IMR-90 (cell line): ENCODE data around the gene TF. TPM values are rescaled to one million over a fixed set of nuclear protein-coding genes. Genes with fewer than 3 reads are reported as not detected.

Source experiments
- ATAC-seq: fragments of 200-7000 bp; cut with Tn5 transposase; 2 replicates; pipeline ENCODE4 v1.9.1; 2020; ENCODE audit warnings: low read depth, mild to moderate bottlenecking, moderate library complexity
- BruUV-seq: library from RNA; stranded (reverse); fragments of 400-500 nt; replicated peaks from 2 replicates; lab custom pipeline; 2021; lab: Mats Ljungman, UMichigan
- CTCF ChIA-PET: fragments of 300-600 bp; formaldehyde crosslinking; extraction: SDS; loops from one replicate; lab custom pipeline; 2021; ENCODE audit warnings: antibody characterized with exemption; lab: Yijun Ruan, JAX
- POLR2A ChIA-PET: fragments of 300-600 bp; sonication (Branson Sonifier 250); formaldehyde crosslinking; loops from one replicate; lab custom pipeline; 2022; ENCODE audit warnings: antibody characterized with exemption; ENCODE audit not compliant: unreplicated experiment; lab: Charles Lee
- DNase-seq: peaks from one replicate; pipeline ENCODE4 v3.0.0; 2013
- H2AFZ ChIP-seq: replicated peaks from 2 replicates; pipeline ENCODE3; 2013; ENCODE audit warnings: low read length, mild to moderate bottlenecking; ENCODE audit not compliant: poor library complexity
- H2AK5ac ChIP-seq: 2 replicates; pipeline ENCODE4 v1.6.1; 2013; ENCODE audit warnings: low read depth, low read length, inconsistent platforms
- H2AK9ac ChIP-seq: replicated peaks from 2 replicates; pipeline ENCODE3; 2013; ENCODE audit warnings: mild to moderate bottlenecking, low read depth, low read length, moderate library complexity; ENCODE audit not compliant: poor library complexity
- H2BK120ac ChIP-seq: 2 replicates; pipeline ENCODE4 v1.6.1; 2013; ENCODE audit warnings: low read depth, low read length, inconsistent platforms
- H2BK15ac ChIP-seq: 3 replicates; pipeline ENCODE4 v1.6.1; 2013; ENCODE audit warnings: low read depth, low read length, inconsistent platforms
- H2BK20ac ChIP-seq: 2 replicates; pipeline ENCODE4 v1.6.1; 2013; ENCODE audit warnings: low read depth, mild to moderate bottlenecking, inconsistent platforms, low read length, moderate library complexity
- H2BK5ac ChIP-seq: 2 replicates; pipeline ENCODE4 v1.6.1; 2013; ENCODE audit warnings: mild to moderate bottlenecking, low read depth, low read length, inconsistent platforms; ENCODE audit not compliant: poor library complexity, severe bottlenecking
- H3K14ac ChIP-seq: replicated peaks from 2 replicates; pipeline ENCODE4 v1.6.1; 2013; ENCODE audit warnings: low read depth, low read length, inconsistent platforms
- H3K18ac ChIP-seq: 2 replicates; pipeline ENCODE4 v1.6.1; 2013; ENCODE audit warnings: low read depth, low read length, control low read depth
- H3K23ac ChIP-seq: 2 replicates; pipeline ENCODE4 v1.6.1; 2013; ENCODE audit warnings: low read depth, low read length, inconsistent platforms
- H3K27ac ChIP-seq: 2 replicates; pipeline ENCODE4 v1.5.1; 2013; ENCODE audit warnings: mild to moderate bottlenecking, control low read depth, low read length; ENCODE audit not compliant: insufficient read depth
- H3K27me3 ChIP-seq: 2 replicates; pipeline ENCODE4 v1.6.1; 2013; ENCODE audit warnings: low read length; ENCODE audit not compliant: control insufficient read depth, insufficient read depth
- H3K36me3 ChIP-seq: 2 replicates; pipeline ENCODE4 v1.6.1; 2013; ENCODE audit warnings: low read length, mixed read lengths; ENCODE audit not compliant: control insufficient read depth, insufficient read depth
- H3K4ac ChIP-seq: 2 replicates; pipeline ENCODE4 v1.6.1; 2013; ENCODE audit warnings: low read depth, low read length, inconsistent platforms
- H3K4me1 ChIP-seq: 2 replicates; pipeline ENCODE4 v1.6.1; 2013; ENCODE audit warnings: low read length, mixed read lengths; ENCODE audit not compliant: control insufficient read depth, insufficient read depth
- H3K4me2 ChIP-seq: 2 replicates; pipeline ENCODE4 v1.6.1; 2013; ENCODE audit warnings: low read depth, mild to moderate bottlenecking, control low read depth, low read length, moderate library complexity
- H3K4me3 ChIP-seq: 2 replicates; pipeline ENCODE4 v1.5.1; 2013; ENCODE audit warnings: low read depth, mild to moderate bottlenecking, control low read depth, low read length, moderate library complexity; ENCODE audit not compliant: insufficient read depth
- H3K56ac ChIP-seq: 2 replicates; pipeline ENCODE4 v1.6.1; 2013; ENCODE audit warnings: low read length, inconsistent platforms; ENCODE audit not compliant: insufficient read depth; ENCODE audit errors: extremely low read depth
- H3K79me1 ChIP-seq, 2 experiments: 2 replicates each; pipeline ENCODE4 v1.6.1; 2013; ENCODE audit warnings: low read length in 2 of 2, inconsistent platforms in 1 of 2, low read depth in 1 of 2
- H3K9ac ChIP-seq: 2 replicates; pipeline ENCODE4 v1.6.1; 2013; ENCODE audit warnings: low read depth, low read length, control low read depth
- H3K9me1 ChIP-seq: 2 replicates; pipeline ENCODE4 v1.6.1; 2013; ENCODE audit warnings: low read length, inconsistent platforms; ENCODE audit not compliant: insufficient read depth
- H3K9me3 ChIP-seq: 2 replicates; pipeline ENCODE4 v1.6.1; 2013; ENCODE audit warnings: low read length; ENCODE audit not compliant: control insufficient read depth, insufficient read depth
- H4K20me1 ChIP-seq: 2 replicates; pipeline ENCODE4 v1.6.1; 2013; ENCODE audit warnings: low read length, inconsistent platforms; ENCODE audit not compliant: insufficient read depth
- H4K5ac ChIP-seq: 2 replicates; pipeline ENCODE4 v1.6.1; 2013; ENCODE audit warnings: mild to moderate bottlenecking, low read depth, low read length, control low read depth
- H4K8ac ChIP-seq, 2 experiments: 2 replicates each; pipeline ENCODE4 v1.6.1; 2013; ENCODE audit warnings: low read depth in 2 of 2, low read length in 2 of 2, control low read depth in 1 of 2, inconsistent platforms in 1 of 2
- H4K91ac ChIP-seq: 2 replicates; pipeline ENCODE4 v1.6.1; 2013; ENCODE audit warnings: low read depth, low read length, inconsistent platforms; ENCODE audit not compliant: insufficient read depth
- CHD1 ChIP-seq: IDR thresholded peaks from 2 replicates; pipeline ENCODE4 v1.6.1; 2012; ENCODE audit warnings: low read depth, low read length, improper control_type of control experiment
- CTCF ChIP-seq: conservative IDR thresholded peaks from 2 replicates; pipeline ENCODE4 v1.5.1; 2012; ENCODE audit warnings: mild to moderate bottlenecking, low read depth, low read length, improper control_type of control experiment
- ELK1 ChIP-seq: fragments of 150-350 bp; IDR thresholded peaks from 2 replicates; pipeline ENCODE4 v1.6.1; 2016; ENCODE audit warnings: low read depth, mild to moderate bottlenecking, low read length, moderate library complexity, borderline replicate concordance
- FOS ChIP-seq: fragments of 150-350 bp; IDR thresholded peaks from 2 replicates; pipeline ENCODE4 v1.6.1; 2016; ENCODE audit warnings: low read depth, low read length
- MAFK ChIP-seq: IDR thresholded peaks from 2 replicates; pipeline ENCODE4 v1.6.1; 2012; ENCODE audit warnings: low read depth, low read length, improper control_type of control experiment
- MAZ ChIP-seq: IDR thresholded peaks from 2 replicates; pipeline ENCODE4 v1.6.1; 2012; ENCODE audit warnings: low read depth, mild to moderate bottlenecking, low read length, improper control_type of control experiment, moderate library complexity, borderline replicate concordance
- MXI1 ChIP-seq: IDR thresholded peaks from 2 replicates; pipeline ENCODE4 v1.6.1; 2012; ENCODE audit warnings: low read depth, mild to moderate bottlenecking, low read length, moderate library complexity, borderline replicate concordance
- NFE2L2 ChIP-seq: fragments of 150-350 bp; IDR thresholded peaks from 2 replicates; pipeline ENCODE4 v1.6.1; 2016; ENCODE audit warnings: low read depth, mild to moderate bottlenecking, low read length
- RAD21 ChIP-seq: IDR thresholded peaks from 2 replicates; pipeline ENCODE4 v1.6.1; 2012; ENCODE audit warnings: low read length, improper control_type of control experiment
- RCOR1 ChIP-seq: IDR thresholded peaks from 2 replicates; pipeline ENCODE4 v1.6.1; 2012; ENCODE audit warnings: mild to moderate bottlenecking, low read length, improper control_type of control experiment; ENCODE audit not compliant: insufficient replicate concordance
- RFX5 ChIP-seq: IDR thresholded peaks from 2 replicates; pipeline ENCODE4 v1.8.0; 2012; ENCODE audit warnings: low read depth, mild to moderate bottlenecking, low read length, moderate library complexity
- USF2 ChIP-seq: fragments of 150-350 bp; IDR thresholded peaks from 2 replicates; pipeline ENCODE4 v1.6.1; 2017; ENCODE audit warnings: mild to moderate bottlenecking, antibody characterized with exemption, low read length, low read depth
- WGBS, 2 experiments: methylation state at CpG; one replicate each; pipeline versions ENCODE4 v1.1.5 to v1.1.7; 2013; ENCODE audit warnings: missing lambda C conversion rate in 2 of 2; ENCODE audit not compliant: insufficient read length in 1 of 2; ENCODE audit errors: extremely low coverage in 2 of 2; 5-methylcytosine and 5-hydroxymethylcytosine counted together
- dilution Hi-C: fragments of 300-500 bp; cut with HindIII; formaldehyde crosslinking; loops from one replicate; pipeline ENCODE4 v1.14.3; 2018; ENCODE audit warnings: low sequenced_read_pairs; ENCODE audit not compliant: unreplicated experiment
- in situ Hi-C: fragments of 300-500 bp; cut with MboI; formaldehyde crosslinking; loops from 3 replicates; pipeline ENCODE4 v1.14.3; 2019; ENCODE audit warnings: low sequenced_read_pairs, inconsistent platforms, mixed read lengths
- intact Hi-C: fragments of 100-400 bp; cut with micrococcal nuclease; formaldehyde crosslinking; loops from 2 replicates; pipeline ENCODE4 v1.10.0; 2022
- polyA plus RNA-seq, 3 experiments: library from polyadenylated mRNA; depleted of rRNA; stranded (reverse); fragments of >200 nt; gene quantifications; 2 replicates each; pipeline ENCODE4 v1.2.3, GENCODE V29; 2012; ENCODE audit warnings: low replicate concordance in 1 of 3
- total RNA-seq: library from RNA; depleted of rRNA; stranded (reverse); fragments of >200 nt; gene quantifications from 2 replicates; pipeline ENCODE4 v1.2.3, GENCODE V29; 2012

TF gene
- total and polyA plus RNA-seq, 2 of the 4 experiments (the other 2 are of a cell fraction): 0.07 TPM; not detected in 1

- H3K4me2 ChIP-seq: no peak overlapping the region
- no peak overlapping the region for H3K14ac ChIP-seq
- no peak overlapping the region for H2BK20ac ChIP-seq
- H2AK5ac ChIP-seq: no peak overlapping the region
- BruUV-seq: no TSS peak
- H3K27ac ChIP-seq: no peak overlapping the region
- H2BK120ac ChIP-seq: no peak overlapping the region
- no peaks in the 10 kb centered on the region for H3K9me1 ChIP-seq
- peaks cover 2% of the 10 kb centered on the region; the same call in 1 of the 2 replicates for H3K27me3 ChIP-seq
- TF ChIP-seq RAD21: no peak
- TF ChIP-seq CTCF: no peak
- no peak for TF ChIP-seq CHD1
- TF ChIP-seq MAZ: no peak
- TF ChIP-seq FOS: no peak
- no peak for TF ChIP-seq USF2
- no peak for TF ChIP-seq RFX5
- no peak for TF ChIP-seq ELK1
- no peak for TF ChIP-seq NFE2L2
- no peak for TF ChIP-seq MXI1
- no peak for TF ChIP-seq RCOR1
- no peak for TF ChIP-seq MAFK
- H2AK9ac ChIP-seq: no peak overlapping the region
- in situ Hi-C loops (no loop called here), dilution Hi-C loops (no loop called here), intact Hi-C loops (no loop called here)
- no CpG with 5 or more reads among the region's 2 CpGs for WGBS, 2 experiments
- H4K5ac ChIP-seq: no peak overlapping the region
- H3K79me1 ChIP-seq: no peaks in the 10 kb centered on the region
- no peak overlapping the region for H3K23ac ChIP-seq
- H4K91ac ChIP-seq: no peak overlapping the region
- H3K18ac ChIP-seq: no peak overlapping the region
- no peaks in the 10 kb centered on the region for H4K20me1 ChIP-seq
- ATAC-seq (no peak), DNase-seq (no peak)
- ChIA-PET CTCF (no interaction called here), POLR2A (no interaction called here)
- no peaks in the 10 kb centered on the region for H3K36me3 ChIP-seq
- no peak overlapping the region for H2AFZ ChIP-seq
- no peak overlapping the region for H2BK15ac ChIP-seq
- no peak overlapping the region for H3K9ac ChIP-seq
- H3K9me3 ChIP-seq: peaks cover 5% of the 10 kb centered on the region
- H4K8ac ChIP-seq: no peak overlapping the region
- no peak overlapping the region for H2BK5ac ChIP-seq
- no peaks in the 10 kb centered on the region for H3K4me1 ChIP-seq
- H3K4me3 ChIP-seq: no peak overlapping the region
- no peak overlapping the region for H3K56ac ChIP-seq
- no peak overlapping the region for H3K4ac ChIP-seq
Measured at GRCh38 chr3:133788024-133788423, 41.8 kb downstream of the TF start.
